Keratinocyte (primary cell): ENCODE results near the gene SOX8. TPM values are rescaled to one million over a fixed set of nuclear protein-coding genes. Genes with fewer than 3 reads are reported as not detected.

Experiments
- DNase-seq: peaks from one replicate; pipeline ENCODE4 v3.0.0-alpha.2; 2011; ENCODE audit warnings: low read depth, missing footprints, low spot score
- FAIRE-seq: peaks from 2 replicates; lab custom pipeline; 2011; peaks lifted over from hg19 to GRCh38; lab: Jason Lieb, UNC
- H2AFZ ChIP-seq: 2 replicates; pipeline ENCODE4 v1.6.0; 2012; ENCODE audit warnings: low read length, control low read depth, inconsistent platforms; ENCODE audit not compliant: control insufficient read depth
- H3K27ac ChIP-seq: 2 replicates; pipeline ENCODE4 v1.5.1; 2011; ENCODE audit warnings: low read length; ENCODE audit not compliant: control insufficient read depth, insufficient read depth
- H3K27me3 ChIP-seq: 3 replicates; pipeline ENCODE4 v1.6.0; 2011; ENCODE audit warnings: low read length; ENCODE audit not compliant: control insufficient read depth, insufficient read depth; ENCODE audit errors: extremely low read depth
- H3K36me3 ChIP-seq, 2 experiments: 2 replicates in 1 of 2; 3 replicates in 1 of 2; pipeline ENCODE4 v1.5.1; 2011; ENCODE audit warnings: low read length in 2 of 2, mild to moderate bottlenecking in 1 of 2; ENCODE audit not compliant: control insufficient read depth in 2 of 2, insufficient read depth in 2 of 2; ENCODE audit errors: extremely low read depth in 1 of 2
- H3K4me1 ChIP-seq: 3 replicates; pipeline ENCODE4 v1.5.1; 2011; ENCODE audit warnings: low read length; ENCODE audit not compliant: control insufficient read depth, insufficient read depth; ENCODE audit errors: extremely low read depth
- H3K4me2 ChIP-seq: 3 replicates; pipeline ENCODE4 v1.6.0; 2011; ENCODE audit warnings: low read depth, low read length; ENCODE audit not compliant: control insufficient read depth, insufficient read depth; ENCODE audit errors: extremely low read depth
- H3K4me3 ChIP-seq, 3 experiments: fragments of 200-600 bp in 1 of 3; sonication (generic) in 1 of 3; 2 replicates in 2 of 3; 3 replicates in 1 of 3; pipeline ENCODE4 v1.5.1; 2011 to 2016; ENCODE audit warnings: low read length in 3 of 3, mild to moderate bottlenecking in 3 of 3, control low read depth in 2 of 3, inconsistent platforms in 1 of 3, low read depth in 1 of 3, mixed read lengths in 1 of 3, mixed run types in 1 of 3, moderate library complexity in 1 of 3; ENCODE audit not compliant: control insufficient read depth in 2 of 3, insufficient read depth in 2 of 3; ENCODE audit errors: extremely low read depth in 1 of 3
- H3K79me2 ChIP-seq: 2 replicates; pipeline ENCODE4 v1.6.0; 2012; ENCODE audit warnings: low read length; ENCODE audit not compliant: control insufficient read depth, insufficient read depth
- H3K9ac ChIP-seq: 3 replicates; pipeline ENCODE4 v1.6.0; 2011; ENCODE audit warnings: low read length; ENCODE audit not compliant: control insufficient read depth, insufficient read depth; ENCODE audit errors: extremely low read depth
- H3K9me1 ChIP-seq: 3 replicates; pipeline ENCODE4 v1.6.0; 2011; ENCODE audit warnings: low read length; ENCODE audit not compliant: control insufficient read depth, insufficient read depth; ENCODE audit errors: extremely low read depth
- H3K9me3 ChIP-seq: 2 replicates; pipeline ENCODE4 v1.5.1; 2012; ENCODE audit warnings: low read depth, low read length; ENCODE audit not compliant: control insufficient read depth
- H4K20me1 ChIP-seq: 3 replicates; pipeline ENCODE4 v1.6.0; 2011; ENCODE audit warnings: low read length; ENCODE audit not compliant: control insufficient read depth, insufficient read depth; ENCODE audit errors: extremely low read depth
- EZH2 ChIP-seq: IDR thresholded peaks from one replicate; pipeline ENCODE4 v1.6.1; 2012; ENCODE audit warnings: inconsistent platforms, mild to moderate bottlenecking, low read length, moderate library complexity
- dilution Hi-C: fragments of 300-500 bp; cut with MboI; formaldehyde crosslinking; loops from one replicate; pipeline ENCODE4 v1.7.0; 2020; ENCODE audit warnings: low sequenced_read_pairs; ENCODE audit not compliant: extremely low pct_ligation_motif_present
- polyA plus RNA-seq, 5 experiments: library from polyadenylated mRNA; depleted of rRNA in 3 of 5; stranded (reverse) in 3 of 5; stranded (forward) in 1 of 5; unstranded in 1 of 5; fragments of >200 nt; gene quantifications; 1 replicate in 1 of 5; 2 replicates in 3 of 5; 3 replicates in 1 of 5; pipeline versions ENCODE4 v1.2.1 to v1.2.3, GENCODE V29; 2011 to 2012; ENCODE audit warnings: missing spikeins in 2 of 5, low read depth in 1 of 5, low replicate concordance in 1 of 5
- TF ChIP-seq, protein P1 (sequence below), 3 experiments: IDR thresholded peaks in 1 of 3; conservative IDR thresholded peaks in 1 of 3; optimal IDR thresholded peaks in 1 of 3; 2 replicates in 2 of 3; 3 replicates in 1 of 3; pipeline versions ENCODE3 to v1.5.1; 2011; ENCODE audit warnings: low read length in 3 of 3, mild to moderate bottlenecking in 3 of 3, moderate library complexity in 2 of 3, control low read depth in 1 of 3, inconsistent platforms in 1 of 3; ENCODE audit not compliant: insufficient read depth in 2 of 3; ENCODE audit errors: extremely low read depth in 1 of 3

Gene SOX8
- polyA plus RNA-seq, 1 donor (not counting 4 experiments of a cell fraction or from before 2014, with no cell fraction given) = 0.03 TPM

GRCh38 chr16:971981-972315 lies 9.6 kb upstream of the SOX8 start:
- Histone ChIP-seq H3K9me1 (no peaks in the 10 kb centered on the region), H3K9me3 (peaks cover 10% of the 10 kb centered on the region), H3K4me3 (no peak overlapping the region), H2AFZ (no peak overlapping the region), H4K20me1 (no peaks in the 10 kb centered on the region), H3K36me3 (no peaks in the 10 kb centered on the region), H3K27me3 (peaks cover 4% of the 10 kb centered on the region), H3K4me2 (no peak overlapping the region), H3K27ac (no peak overlapping the region), H3K79me2 (no peaks in the 10 kb centered on the region), H3K4me1 (peaks cover 4% of the 10 kb centered on the region), H3K9ac (no peak overlapping the region)
- no peak for TF ChIP-seq EZH2
- TF ChIP-seq, protein P1, sequence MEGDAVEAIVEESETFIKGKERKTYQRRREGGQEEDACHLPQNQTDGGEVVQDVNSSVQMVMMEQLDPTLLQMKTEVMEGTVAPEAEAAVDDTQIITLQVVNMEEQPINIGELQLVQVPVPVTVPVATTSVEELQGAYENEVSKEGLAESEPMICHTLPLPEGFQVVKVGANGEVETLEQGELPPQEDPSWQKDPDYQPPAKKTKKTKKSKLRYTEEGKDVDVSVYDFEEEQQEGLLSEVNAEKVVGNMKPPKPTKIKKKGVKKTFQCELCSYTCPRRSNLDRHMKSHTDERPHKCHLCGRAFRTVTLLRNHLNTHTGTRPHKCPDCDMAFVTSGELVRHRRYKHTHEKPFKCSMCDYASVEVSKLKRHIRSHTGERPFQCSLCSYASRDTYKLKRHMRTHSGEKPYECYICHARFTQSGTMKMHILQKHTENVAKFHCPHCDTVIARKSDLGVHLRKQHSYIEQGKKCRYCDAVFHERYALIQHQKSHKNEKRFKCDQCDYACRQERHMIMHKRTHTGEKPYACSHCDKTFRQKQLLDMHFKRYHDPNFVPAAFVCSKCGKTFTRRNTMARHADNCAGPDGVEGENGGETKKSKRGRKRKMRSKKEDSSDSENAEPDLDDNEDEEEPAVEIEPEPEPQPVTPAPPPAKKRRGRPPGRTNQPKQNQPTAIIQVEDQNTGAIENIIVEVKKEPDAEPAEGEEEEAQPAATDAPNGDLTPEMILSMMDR (optimal IDR thresholded peaks at IDR 0.05 in 1 of 3, IDR thresholded peaks at IDR 0.05 in 1 of 3, conservative IDR thresholded peaks at IDR 0.05 in 1 of 3; ENCODE audit: extremely low read depth in 1 of 3, insufficient read depth in 2 of 3, low read length in 3 of 3) = no peak
- dilution Hi-C loops = no loop called here
- FAIRE-seq = no peak
- DNase-seq = no peak

GRCh38 chr16:972316-973002 lies 9.1 kb upstream of the SOX8 start:
- H3K9me3 ChIP-seq = peaks cover 6% of the 10 kb centered on the region
- FAIRE-seq (no peak), DNase-seq (no peak)
- TF ChIP-seq EZH2 = no peak
- TF ChIP-seq, protein P1 (optimal IDR thresholded peaks at IDR 0.05 in 1 of 3, IDR thresholded peaks at IDR 0.05 in 1 of 3, conservative IDR thresholded peaks at IDR 0.05 in 1 of 3; ENCODE audit: extremely low read depth in 1 of 3, insufficient read depth in 2 of 3, low read length in 3 of 3) = no peak
- dilution Hi-C loops = no loop called here
- peaks cover 4% of the 10 kb centered on the region for H3K27me3 ChIP-seq
- no peak overlapping the region for H3K4me2 ChIP-seq
- no peak overlapping the region for H2AFZ ChIP-seq
- no peaks in the 10 kb centered on the region for H3K9me1 ChIP-seq
- H3K79me2 ChIP-seq = no peaks in the 10 kb centered on the region
- H3K4me1 ChIP-seq = peaks cover 4% of the 10 kb centered on the region
- H3K4me3 ChIP-seq = no peak overlapping the region
- no peak overlapping the region for H3K27ac ChIP-seq
- no peaks in the 10 kb centered on the region for H4K20me1 ChIP-seq
- H3K9ac ChIP-seq = no peak overlapping the region
- no peaks in the 10 kb centered on the region for H3K36me3 ChIP-seq
